GM19025 (cell line): ENCODE results near the gene KAT6B.

Source experiments
- ATAC-seq: cut with Tn5 transposase; IDR thresholded peaks from one replicate; pipeline ENCODE4 v1.9.1; 2021; ENCODE audit warnings: mild to moderate bottlenecking, low read depth, moderate library complexity; ENCODE audit not compliant: unreplicated experiment

KAT6B gene

DNA sequence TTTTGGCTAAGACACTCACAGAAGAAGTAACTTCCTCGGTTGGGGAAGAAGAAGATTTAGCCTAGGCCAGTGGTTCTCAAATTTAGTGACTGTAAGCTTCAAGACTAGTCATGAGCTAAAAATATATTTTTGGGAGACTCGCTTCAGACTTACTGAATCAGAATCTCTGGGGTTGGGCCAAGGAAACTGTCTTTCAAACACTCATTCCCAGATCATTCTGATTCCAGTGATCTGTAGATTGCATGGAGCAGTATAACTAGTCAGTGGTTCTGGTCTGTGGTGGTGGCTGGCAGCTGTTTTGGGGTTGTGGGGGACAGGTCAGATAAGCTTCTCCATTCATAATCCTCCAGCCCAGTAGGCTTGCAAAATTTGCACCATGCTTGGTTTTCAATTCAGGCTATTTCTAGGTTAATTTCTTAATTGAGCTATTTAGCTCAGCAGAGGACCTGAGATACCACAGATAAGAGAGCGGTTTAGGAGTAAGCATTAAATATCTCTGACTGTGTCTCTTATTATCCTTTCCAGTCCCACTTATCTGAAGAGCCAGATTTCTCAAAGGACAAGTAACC, 3.8 kb upstream of the KAT6B start:
- ATAC-seq: no peak

- no peak for ATAC-seq
Observed at GRCh38 chr10:74823791-74824183, 2.6 kb upstream of the KAT6B start.

GRCh38 chr10:74824184-74824899, 2.1 kb upstream of the KAT6B start:
- no peak for ATAC-seq

DNA sequence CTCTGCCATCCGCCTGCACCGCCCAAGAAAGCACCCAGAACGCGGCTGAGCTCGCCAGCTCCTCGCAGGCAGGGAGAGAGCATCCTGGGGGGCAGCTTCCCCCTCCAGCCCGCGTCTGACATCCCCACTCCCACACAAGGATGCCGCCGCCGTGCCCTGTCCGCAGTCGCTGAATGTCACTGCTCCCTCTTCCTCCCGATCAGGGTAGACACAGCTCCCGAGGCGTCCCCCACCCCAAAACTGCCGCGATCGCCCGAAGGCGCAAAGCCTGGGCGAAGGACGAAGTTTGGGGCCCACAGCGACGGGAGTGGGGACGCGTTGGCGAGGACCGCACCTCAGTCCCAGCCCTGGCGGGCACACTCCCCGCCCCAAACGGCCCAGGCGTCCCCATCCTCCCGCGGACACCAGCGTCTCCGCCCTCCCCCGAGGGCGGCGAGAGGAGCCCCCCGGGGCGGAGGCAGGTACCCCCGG, 1.5 kb upstream of the KAT6B start:
- ATAC-seq: no peak

DNA sequence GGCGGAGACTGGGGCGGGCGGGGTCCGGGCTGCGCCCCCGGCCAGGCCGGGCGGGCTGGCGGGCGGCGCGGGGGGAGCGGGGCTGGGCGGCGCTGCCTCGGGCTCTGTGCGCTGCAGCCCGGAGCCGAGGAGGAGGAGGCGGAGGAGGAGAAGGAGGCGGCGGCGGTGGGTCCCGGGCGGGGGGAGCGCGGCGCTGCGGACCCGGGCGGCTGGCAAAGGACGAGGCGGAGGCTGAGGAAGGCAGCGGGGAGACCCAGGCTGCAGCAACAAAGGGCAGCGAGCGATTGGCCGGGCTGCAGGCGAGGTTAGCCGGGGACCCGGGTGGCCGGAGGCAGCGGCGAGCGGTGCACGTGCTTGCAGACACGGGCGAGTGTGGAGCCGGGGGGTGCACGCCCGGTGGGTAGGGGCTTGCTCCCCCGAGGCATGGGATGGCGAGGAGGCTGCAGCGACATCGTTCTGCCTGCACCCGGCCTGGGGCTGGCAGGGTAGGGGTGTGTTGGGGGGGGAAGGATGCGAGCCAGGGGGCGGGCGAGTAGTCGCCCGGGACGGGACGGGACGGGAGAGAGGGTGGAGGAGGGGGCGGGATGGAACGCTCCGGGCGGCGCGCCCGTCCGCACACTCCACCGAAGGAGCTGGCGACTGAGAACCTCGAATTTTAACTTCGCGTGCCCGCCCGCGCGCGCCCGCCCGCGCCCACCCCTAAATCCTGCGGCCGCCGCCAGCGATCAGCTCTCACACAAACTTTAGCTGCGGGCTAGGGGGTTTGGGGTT, 844 bp upstream of the KAT6B start:
- no peak for ATAC-seq

DNA sequence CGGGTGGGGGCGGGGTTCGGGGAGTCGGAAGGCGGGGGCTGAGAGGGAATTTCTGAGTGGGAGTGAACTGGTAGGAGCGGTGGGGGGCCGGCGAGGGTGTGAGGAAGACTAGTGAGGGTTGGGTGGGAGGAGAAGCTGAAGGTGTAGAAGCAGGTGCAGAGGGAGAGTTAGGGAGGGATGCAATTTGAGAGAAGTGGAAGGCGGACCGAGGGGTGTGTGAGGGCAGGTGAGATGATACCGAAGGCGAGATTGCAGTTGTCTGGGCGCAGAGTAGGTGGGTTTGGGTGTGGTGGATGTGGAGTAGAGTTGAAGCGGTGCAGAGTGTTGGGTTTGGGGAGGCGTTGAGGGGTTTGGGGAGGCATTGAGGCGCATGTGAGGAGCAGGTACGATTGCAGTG, 643 bp downstream of the KAT6B start:
- no peak for ATAC-seq

GRCh38 chr10:74827694-74828093, 1.3 kb downstream of the KAT6B start:
- no peak for ATAC-seq

- no peak for ATAC-seq
Observed at GRCh38 chr10:74828946-74829345, 2.5 kb downstream of the KAT6B start.

- no peak for ATAC-seq
Observed at GRCh38 chr10:74831518-74832120, 5.2 kb downstream of the KAT6B start.

- no peak for ATAC-seq
Observed at GRCh38 chr10:74835963-74836362, 9.6 kb downstream of the KAT6B start.

DNA sequence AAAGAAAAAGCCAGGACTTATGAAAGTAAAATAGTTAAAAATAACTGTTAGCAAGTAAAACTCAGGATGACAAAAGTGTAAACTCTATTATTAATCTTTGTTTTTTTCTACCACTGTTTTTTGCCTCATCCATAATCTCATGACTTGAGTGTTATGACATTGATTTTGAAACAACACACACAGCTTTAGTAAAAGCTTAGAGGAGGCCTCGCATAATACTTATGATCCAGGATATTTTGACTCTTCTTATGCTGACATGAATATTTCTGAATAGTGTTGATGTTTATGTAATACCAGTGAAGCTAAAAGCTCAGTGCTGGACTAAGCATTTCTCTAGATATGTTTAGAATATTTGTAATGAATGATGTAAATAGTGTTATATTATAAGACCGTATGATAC, 10.5 kb downstream of the KAT6B start:
- ATAC-seq: no peak

GRCh38 chr10:74837743-74838142, 11.3 kb downstream of the KAT6B start:
- ATAC-seq: no peak

DNA sequence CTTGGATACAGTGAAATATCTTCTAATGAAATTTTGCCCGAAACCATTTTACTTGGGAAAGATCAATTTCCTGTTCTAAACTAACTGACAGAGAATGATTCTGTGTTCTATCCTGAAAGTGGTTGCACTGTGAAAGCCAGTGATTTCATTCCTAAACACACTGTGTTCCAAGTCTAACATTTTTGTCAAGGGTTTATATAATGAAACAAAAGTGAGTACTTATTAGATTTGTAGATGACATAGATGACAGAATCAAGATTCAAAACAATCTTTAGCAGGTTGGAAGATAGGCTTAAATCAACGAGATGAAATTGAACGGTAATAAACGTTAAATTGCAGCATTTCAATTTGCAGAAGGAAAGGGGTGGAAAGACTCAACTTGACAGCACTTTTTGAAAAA, 13.3 kb downstream of the KAT6B start:
- ATAC-seq: no peak

DNA sequence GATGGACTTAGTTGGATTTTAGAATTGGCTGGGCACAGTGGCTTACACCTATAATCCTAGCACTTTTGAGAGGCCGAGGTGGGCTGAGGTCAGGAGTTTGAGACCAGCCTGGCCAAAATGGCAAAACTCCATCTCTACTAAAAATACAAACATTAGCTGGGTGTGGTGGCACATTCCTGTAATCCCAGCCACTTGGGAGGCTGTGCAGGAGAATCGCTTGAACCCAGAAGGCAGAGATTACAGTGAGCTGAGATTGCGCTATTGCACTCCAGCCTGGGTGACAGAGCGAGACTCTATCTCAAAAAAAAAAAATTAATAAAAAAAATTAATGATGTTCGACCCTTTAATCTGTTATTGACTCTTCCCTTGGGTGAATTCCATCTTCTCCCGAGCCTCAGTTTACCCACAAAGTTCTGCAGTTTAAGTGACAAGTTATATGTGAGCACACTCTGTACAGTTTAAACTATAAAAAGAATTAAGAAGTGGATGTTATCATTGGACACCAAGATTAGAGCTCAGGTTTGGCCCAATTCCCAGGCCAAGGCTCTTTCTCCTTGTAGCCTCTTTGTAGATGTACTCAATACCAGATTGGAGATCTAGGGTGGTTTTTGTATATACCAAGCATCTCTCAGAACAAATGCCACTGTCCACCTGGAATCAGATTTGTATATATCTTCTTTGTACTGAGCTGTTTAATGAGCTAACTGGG, 15.0 kb downstream of the KAT6B start:
- ATAC-seq: no peak

DNA sequence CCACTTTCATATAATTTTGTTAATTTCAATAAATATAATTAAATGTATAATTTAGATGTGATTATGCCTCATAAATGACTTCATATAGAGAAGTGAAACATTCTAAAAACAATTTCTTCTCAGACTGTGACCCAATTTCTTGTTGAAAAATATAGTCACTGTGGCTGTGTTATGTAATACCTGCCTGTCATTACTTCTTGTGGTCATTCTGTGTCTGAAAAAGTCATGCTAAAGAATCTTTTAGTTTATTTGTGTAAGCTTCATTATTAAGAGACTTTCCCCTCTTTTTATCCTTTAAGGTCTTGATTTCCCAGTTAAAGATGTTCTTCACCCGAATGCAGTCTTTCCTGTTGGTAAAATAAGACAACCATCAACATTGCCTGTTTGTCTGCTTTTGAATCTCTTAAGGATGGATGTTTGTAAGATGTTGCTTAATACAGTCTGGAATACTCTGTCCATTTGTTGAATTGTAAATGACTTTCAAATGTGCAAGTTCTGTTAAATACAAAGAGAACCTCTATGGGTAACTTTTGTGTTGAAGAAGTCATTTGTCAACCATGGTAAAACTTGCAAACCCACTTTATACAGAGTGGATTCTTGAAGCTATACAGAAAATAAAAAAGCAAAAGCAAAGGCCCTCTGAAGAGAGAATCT, 16.0 kb downstream of the KAT6B start:
- ATAC-seq: no peak

DNA sequence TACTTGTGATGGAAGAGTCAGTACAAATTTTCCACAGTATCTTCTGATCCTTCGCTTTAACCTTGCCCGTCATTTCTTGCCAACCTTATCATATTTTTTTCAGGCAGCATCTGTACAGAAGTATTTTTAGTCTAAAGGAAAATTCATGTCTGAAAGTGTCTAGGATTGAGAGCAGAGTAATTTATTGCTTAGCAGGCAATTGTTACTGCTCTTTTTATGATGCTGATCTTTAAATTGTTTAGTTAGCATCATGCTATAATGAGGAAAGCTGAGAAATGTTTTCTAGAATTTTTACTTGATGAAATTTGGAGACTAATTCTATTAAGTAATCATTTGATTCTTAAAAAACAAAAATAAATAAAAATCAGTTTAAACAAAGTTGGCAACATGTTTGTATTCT, 20.6 kb downstream of the KAT6B start:
- ATAC-seq: no peak

DNA sequence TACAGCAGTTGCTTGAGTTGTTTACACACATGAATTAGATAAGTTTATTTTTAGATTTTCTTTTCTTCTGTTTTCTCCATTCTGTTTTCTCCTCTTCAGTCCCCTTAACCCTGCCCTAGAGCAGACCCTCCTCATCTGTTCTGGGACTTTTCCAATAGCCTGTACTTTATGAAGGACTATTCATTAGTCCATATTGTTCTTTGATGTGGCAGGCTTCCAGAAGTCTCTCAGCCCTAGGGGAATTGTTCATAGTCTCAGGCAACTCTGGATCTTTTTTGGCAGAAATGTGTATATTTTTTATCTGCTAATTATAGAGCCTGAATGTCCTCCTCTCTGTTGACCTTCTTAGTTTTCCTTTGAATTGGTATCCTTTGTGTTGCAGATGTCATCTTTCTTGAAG, 25.4 kb downstream of the KAT6B start:
- ATAC-seq: no peak

GRCh38 chr10:74852381-74852780, 26.0 kb downstream of the KAT6B start:
- no peak for ATAC-seq

DNA sequence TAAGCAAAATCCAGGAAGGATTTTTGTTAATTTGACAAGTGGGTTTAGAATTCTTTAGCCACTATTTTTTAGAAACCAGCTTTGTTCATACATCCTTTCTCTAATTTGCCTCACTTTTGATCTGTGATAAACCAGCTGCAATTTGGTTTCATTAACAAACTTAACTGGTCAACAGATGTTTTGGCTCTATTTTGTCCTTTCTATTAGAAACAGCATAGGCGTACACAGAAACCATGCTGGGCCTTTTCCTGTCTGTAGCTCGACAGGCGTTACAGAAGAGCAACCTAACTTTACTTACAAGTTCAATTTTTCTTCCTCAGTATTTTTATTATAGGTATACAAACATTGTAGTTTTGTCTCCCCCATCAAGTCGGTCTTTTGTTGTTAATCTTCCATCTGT, 28.2 kb downstream of the KAT6B start:
- no peak for ATAC-seq

DNA sequence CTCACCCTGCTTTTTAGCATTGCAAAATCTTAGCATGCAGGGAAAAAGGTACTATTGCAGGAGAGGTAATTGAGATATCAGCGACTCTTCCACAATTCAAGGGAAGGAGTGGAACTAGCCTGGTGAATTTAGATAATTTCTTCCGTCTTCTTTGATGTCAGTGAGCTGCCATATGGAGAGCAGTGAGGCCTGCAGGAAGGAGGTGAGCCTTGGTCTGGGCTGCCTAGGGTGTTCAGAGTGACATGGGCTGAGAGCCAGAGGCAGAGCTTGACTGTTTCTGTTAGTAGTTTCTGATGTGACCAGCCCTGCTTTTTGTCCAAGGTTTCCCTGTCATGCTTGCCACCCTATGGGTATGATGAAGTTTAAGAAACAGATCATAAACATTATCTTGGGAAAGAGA, 28.6 kb downstream of the KAT6B start:
- ATAC-seq: no peak
